ENCODE measurements around the gene TMEM100.

- TF ChIP-seq POLR2A (IDR thresholded peaks at IDR 0.05) (no peak), CTCF (IDR thresholded peaks at IDR 0.05) (no peak)
Observed at GRCh38 chr17:55691666-55692065, 31.0 kb downstream of the TMEM100 start.

All from uterus (tissue), 2 donors.